Transverse colon (tissue), 3 donors: ENCODE results near the gene AGAP1.

Experiments
- EP300 ChIP-seq: sonication (generic); formaldehyde crosslinking; IDR thresholded peaks from one replicate; pipeline ENCODE4 v1.6.1; 2017; ENCODE audit warnings: antibody characterized with exemption, low read depth
- POLR2A ChIP-seq: fragments of 450-650 bp; IDR thresholded peaks from one replicate; pipeline ENCODE4 v1.6.1; 2016; ENCODE audit warnings: antibody characterized with exemption, mild to moderate bottlenecking, moderate library complexity
- TF ChIP-seq, protein P1 (sequence below), 5 experiments: fragments of 200-600 bp in 3 of 5; fragments of 450-650 bp in 2 of 5; sonication (generic) in 3 of 5; IDR thresholded peaks; 1 replicate in 2 of 5; 2 replicates in 3 of 5; pipeline ENCODE4 v1.5.1; 2016 to 2017; ENCODE audit warnings: antibody characterized with exemption in 5 of 5, inconsistent platforms in 3 of 5, mild to moderate bottlenecking in 2 of 5, moderate library complexity in 1 of 5

DNA sequence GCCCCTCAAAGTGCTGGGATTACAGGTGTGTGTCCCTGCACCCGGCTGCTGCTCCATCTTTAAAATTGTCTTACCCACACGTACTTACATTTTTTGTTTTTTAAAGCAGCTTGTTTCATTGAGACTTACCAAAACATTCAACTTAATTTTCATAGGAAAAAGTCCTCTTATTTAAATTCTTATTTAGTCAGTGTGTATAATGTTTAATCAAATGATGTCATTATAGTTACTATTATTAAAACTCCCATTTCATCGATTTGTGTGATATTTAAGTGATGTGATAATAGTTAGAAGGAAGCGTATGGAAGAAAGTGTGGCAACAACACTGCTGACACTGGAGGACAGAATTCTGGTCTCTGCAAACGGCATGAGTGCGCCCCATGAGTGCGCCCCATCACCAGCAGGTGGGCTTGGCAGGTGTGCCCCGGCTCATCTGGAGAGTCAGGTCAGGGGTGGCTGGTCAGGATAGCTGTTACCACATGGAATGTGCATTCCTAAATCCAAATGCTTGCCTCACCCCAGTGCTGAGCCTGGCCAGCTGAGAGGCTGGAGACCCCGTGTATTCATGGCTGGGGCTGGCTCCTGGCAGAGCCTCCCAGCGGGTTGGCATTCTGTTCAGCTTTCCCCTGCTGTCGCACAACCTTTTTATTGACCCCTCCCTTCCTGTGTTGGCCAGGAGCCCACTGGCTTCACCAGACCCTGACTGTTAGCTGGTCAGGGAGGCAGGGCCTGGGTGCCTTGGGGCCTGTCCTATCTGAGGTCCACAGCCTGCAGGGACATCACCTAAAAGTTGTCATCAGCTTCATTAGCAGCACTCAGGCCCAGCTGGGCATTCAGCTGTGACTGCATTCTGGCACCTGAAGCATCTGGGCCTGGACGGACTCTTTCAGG lies 79.7 kb downstream of the AGAP1 start:
- TF ChIP-seq, protein P1, sequence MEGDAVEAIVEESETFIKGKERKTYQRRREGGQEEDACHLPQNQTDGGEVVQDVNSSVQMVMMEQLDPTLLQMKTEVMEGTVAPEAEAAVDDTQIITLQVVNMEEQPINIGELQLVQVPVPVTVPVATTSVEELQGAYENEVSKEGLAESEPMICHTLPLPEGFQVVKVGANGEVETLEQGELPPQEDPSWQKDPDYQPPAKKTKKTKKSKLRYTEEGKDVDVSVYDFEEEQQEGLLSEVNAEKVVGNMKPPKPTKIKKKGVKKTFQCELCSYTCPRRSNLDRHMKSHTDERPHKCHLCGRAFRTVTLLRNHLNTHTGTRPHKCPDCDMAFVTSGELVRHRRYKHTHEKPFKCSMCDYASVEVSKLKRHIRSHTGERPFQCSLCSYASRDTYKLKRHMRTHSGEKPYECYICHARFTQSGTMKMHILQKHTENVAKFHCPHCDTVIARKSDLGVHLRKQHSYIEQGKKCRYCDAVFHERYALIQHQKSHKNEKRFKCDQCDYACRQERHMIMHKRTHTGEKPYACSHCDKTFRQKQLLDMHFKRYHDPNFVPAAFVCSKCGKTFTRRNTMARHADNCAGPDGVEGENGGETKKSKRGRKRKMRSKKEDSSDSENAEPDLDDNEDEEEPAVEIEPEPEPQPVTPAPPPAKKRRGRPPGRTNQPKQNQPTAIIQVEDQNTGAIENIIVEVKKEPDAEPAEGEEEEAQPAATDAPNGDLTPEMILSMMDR (IDR thresholded peaks at IDR 0.05) = no peak
- TF ChIP-seq POLR2A = no peak
- TF ChIP-seq EP300 = no peak
